Endodermal cell (in vitro differentiated cells): ENCODE measurements around the gene NTN3. TPM values are rescaled to one million over a fixed set of nuclear protein-coding genes. Genes with fewer than 3 reads are reported as not detected.

Experiments used
- DNase-seq: peaks from one replicate; pipeline ENCODE4 v3.0.0-alpha.2; 2017
- H3K27ac ChIP-seq: 2 replicates; pipeline ENCODE4 v1.5.1; 2013; ENCODE audit warnings: mild to moderate bottlenecking, low read depth, low read length, moderate library complexity
- H3K27me3 ChIP-seq: 2 replicates; pipeline ENCODE4 v1.6.1; 2013; ENCODE audit warnings: mild to moderate bottlenecking, low read length, moderate library complexity; ENCODE audit not compliant: insufficient read depth, control insufficient read depth, poor library complexity, severe bottlenecking
- H3K36me3 ChIP-seq: 2 replicates; pipeline ENCODE4 v1.7.0; 2013; ENCODE audit warnings: mild to moderate bottlenecking, low read length, moderate library complexity; ENCODE audit not compliant: control insufficient read depth, insufficient read depth
- H3K4me1 ChIP-seq: one replicate; pipeline ENCODE4 v1.7.0; 2013; ENCODE audit warnings: low read length; ENCODE audit not compliant: control insufficient read depth, insufficient read depth
- H3K4me3 ChIP-seq: 2 replicates; pipeline ENCODE4 v1.5.1; 2013; ENCODE audit warnings: mild to moderate bottlenecking, low read length, moderate library complexity
- H3K9ac ChIP-seq: 2 replicates; pipeline ENCODE4 v1.6.1; 2013; ENCODE audit warnings: mild to moderate bottlenecking, low read length, moderate library complexity; ENCODE audit not compliant: poor library complexity, severe bottlenecking; ENCODE audit errors: extremely low read depth
- H3K9me3 ChIP-seq: 2 replicates; pipeline ENCODE4 v1.6.1; 2013; ENCODE audit warnings: mild to moderate bottlenecking, low read length, moderate library complexity; ENCODE audit not compliant: control insufficient read depth
- H3K27ac Mint-ChIP-seq: 2 replicates; pipeline ENCODE4 v1.8.0; 2020; ENCODE audit warnings: mixed read lengths
- H3K27me3 Mint-ChIP-seq: 2 replicates; pipeline ENCODE4 v1.8.0; 2021; ENCODE audit warnings: mild to moderate bottlenecking, mixed read lengths; ENCODE audit not compliant: insufficient read depth
- H3K36me3 Mint-ChIP-seq: 2 replicates; pipeline ENCODE4 v1.8.0; 2020; ENCODE audit warnings: low read depth, mixed read lengths
- H3K4me1 Mint-ChIP-seq: 2 replicates; pipeline ENCODE4 v1.8.0; 2020; ENCODE audit warnings: mixed read lengths
- H3K4me3 Mint-ChIP-seq: 2 replicates; pipeline ENCODE4 v1.8.0; 2020; ENCODE audit warnings: mild to moderate bottlenecking, moderate library complexity, mixed read lengths
- H3K9me3 Mint-ChIP-seq: 2 replicates; pipeline ENCODE4 v1.8.0; 2020; ENCODE audit warnings: mild to moderate bottlenecking, mixed read lengths
- CTCF ChIP-seq: fragments of 200-600 bp; sonication (generic); conservative IDR thresholded peaks from 2 replicates; pipeline ENCODE4 v1.5.0; 2021; ENCODE audit warnings: antibody characterized with exemption, mild to moderate bottlenecking
- WGBS, 2 experiments: methylation state at CpG; one replicate each; pipeline versions ENCODE4 v1.1.5 to v1.1.7; 2013; ENCODE audit warnings: missing lambda C conversion rate in 2 of 2, mixed read lengths in 1 of 2; ENCODE audit not compliant: insufficient coverage in 1 of 2, insufficient read length in 1 of 2; 5-methylcytosine and 5-hydroxymethylcytosine counted together
- total RNA-seq, 2 donors: library from RNA; stranded (reverse); fragmentation: NEBNext Ultra II Directional in 1 of 2; extraction: Animal tissue kit (Norgen Biotek cat#: 25700) in 1 of 2; gene quantifications; 2 replicates in 1 of 2; 3 replicates in 1 of 2; pipeline ENCODE4 v1.2.1, GENCODE V29; 2021

Gene NTN3
- total RNA-seq, 2 donors from 2014 or later, result 0.48 to 0.62 TPM

- no peak overlapping the region for H3K27ac Mint-ChIP-seq
- no peak for TF ChIP-seq CTCF
- no peaks in the 10 kb centered on the region for H3K36me3 Mint-ChIP-seq
- 80 to 97% methylated on average over 6 to 9 of the region's 9 CpGs for WGBS, 2 experiments
- H3K27me3 ChIP-seq, result no peaks in the 10 kb centered on the region
- H3K4me3 Mint-ChIP-seq, result no peak overlapping the region
- no peaks in the 10 kb centered on the region for H3K4me1 ChIP-seq
- DNase-seq, result no peak
- peaks cover 11% of the 10 kb centered on the region for H3K27me3 Mint-ChIP-seq
- no peaks in the 10 kb centered on the region for H3K36me3 ChIP-seq
- H3K4me1 Mint-ChIP-seq, result peaks cover 7% of the 10 kb centered on the region
- no peak overlapping the region for H3K4me3 ChIP-seq
- no peaks in the 10 kb centered on the region for H3K9me3 ChIP-seq
- no peak overlapping the region for H3K27ac ChIP-seq
- no peaks in the 10 kb centered on the region for H3K9me3 Mint-ChIP-seq
- no peak overlapping the region for H3K9ac ChIP-seq
Observed at GRCh38 chr16:2425008-2425518, 46.0 kb upstream of the NTN3 start.

- H3K4me3 Mint-ChIP-seq, result no peak overlapping the region
- H3K4me1 ChIP-seq, result peaks cover 6% of the 10 kb centered on the region
- peaks cover 16% of the 10 kb centered on the region for H3K4me1 Mint-ChIP-seq
- 93 to 95% methylated on average over 9 to 13 of the region's 13 CpGs for WGBS, 2 experiments
- H3K36me3 ChIP-seq, result peaks cover 4% of the 10 kb centered on the region
- no peaks in the 10 kb centered on the region for H3K27me3 ChIP-seq
- no peak for TF ChIP-seq CTCF
- no peak overlapping the region for H3K27ac ChIP-seq
- peaks cover 3% of the 10 kb centered on the region for H3K36me3 Mint-ChIP-seq
- H3K27me3 Mint-ChIP-seq, result peaks cover 7% of the 10 kb centered on the region
- H3K4me3 ChIP-seq, result no peak overlapping the region
- no peak overlapping the region for H3K9ac ChIP-seq
- no peaks in the 10 kb centered on the region for H3K9me3 ChIP-seq
- DNase-seq, result no peak
- H3K27ac Mint-ChIP-seq, result no peak overlapping the region
- no peaks in the 10 kb centered on the region for H3K9me3 Mint-ChIP-seq
Observed at GRCh38 chr16:2425825-2426430, 45.2 kb upstream of the NTN3 start.

GRCh38 chr16:2426941-2427361 lies 44.1 kb upstream of the NTN3 start:
- H3K9me3 Mint-ChIP-seq, result no peaks in the 10 kb centered on the region
- H3K4me1 Mint-ChIP-seq, result peaks cover 18% of the 10 kb centered on the region

More at GRCh38 chr16:2426941-2427361, 44.1 kb upstream of the NTN3 start:
- Mint-ChIP-seq H3K27me3 (peaks cover 5% of the 10 kb centered on the region), H3K27ac (no peak overlapping the region), H3K36me3 (peaks cover 3% of the 10 kb centered on the region), H3K4me3 (no peak overlapping the region)
- Histone ChIP-seq H3K4me3 (no peak overlapping the region), H3K27ac (no peak overlapping the region), H3K9me3 (no peaks in the 10 kb centered on the region), H3K9ac (no peak overlapping the region), H3K27me3 (no peaks in the 10 kb centered on the region), H3K4me1 (peaks cover 9% of the 10 kb centered on the region), H3K36me3 (peaks cover 12% of the 10 kb centered on the region)
- DNase-seq, result no peak
- no peak for TF ChIP-seq CTCF
- WGBS, 2 experiments, result 92 to 100% methylated on average over 2 to 6 of the region's 6 CpGs
